GM12872 (cell line): ENCODE results near the gene SLC24A3.

Source experiments
- CTCF ChIP-seq: IDR thresholded peaks from 3 replicates; pipeline ENCODE4 v1.5.1; 2011; ENCODE audit warnings: low read depth, mild to moderate bottlenecking, low read length, moderate library complexity; ENCODE audit not compliant: insufficient read depth

The SLC24A3 gene

GRCh38 chr20:19466206-19466928 lies 253.9 kb downstream of the SLC24A3 start:
- no peak for TF ChIP-seq CTCF

- TF ChIP-seq CTCF: no peak
Measured at GRCh38 chr20:19473216-19473921, 260.9 kb downstream of the SLC24A3 start.

- no peak for TF ChIP-seq CTCF
Measured at GRCh38 chr20:19473922-19474286, 261.5 kb downstream of the SLC24A3 start.

GRCh38 chr20:19478320-19478895 lies 266.0 kb downstream of the SLC24A3 start:
- TF ChIP-seq CTCF: no peak

GRCh38 chr20:19482726-19483125 lies 270.3 kb downstream of the SLC24A3 start:
- no peak for TF ChIP-seq CTCF

GRCh38 chr20:19483309-19483708 lies 270.9 kb downstream of the SLC24A3 start:
- no peak for TF ChIP-seq CTCF

- TF ChIP-seq CTCF: no peak
Measured at GRCh38 chr20:19486446-19486845, 274.0 kb downstream of the SLC24A3 start.
